ENCODE measurements around the gene CCK. TPM values are rescaled to one million over a fixed set of nuclear protein-coding genes. Genes with fewer than 3 reads are reported as not detected.

CCK gene
- polyA plus RNA-seq, 1 donor (not counting 4 experiments of a cell fraction or from before 2014, with no cell fraction given): 8.2 TPM

- Histone ChIP-seq H3K9ac (ENCODE audit: control insufficient read depth, extremely low read depth, insufficient read depth, low read length) (no peak overlapping the region), H3K9me1 (ENCODE audit: control insufficient read depth, extremely low read depth, insufficient read depth, low read length) (no peaks in the 10 kb centered on the region), H3K27ac (ENCODE audit: control insufficient read depth, insufficient read depth, low read length) (no peak overlapping the region), H3K27me3 (ENCODE audit: control insufficient read depth, extremely low read depth, insufficient read depth, low read length) (peaks cover 5% of the 10 kb centered on the region), H3K4me2 (ENCODE audit: control insufficient read depth, extremely low read depth, insufficient read depth, low read depth, low read length) (no peak overlapping the region), H3K4me3 (ENCODE audit: control insufficient read depth in 2 of 3, extremely low read depth in 1 of 3, insufficient read depth in 2 of 3, low read depth in 1 of 3, low read length in 3 of 3) (no peak overlapping the region), H3K36me3 (ENCODE audit: control insufficient read depth in 2 of 2, extremely low read depth in 1 of 2, insufficient read depth in 2 of 2, low read length in 2 of 2) (no peaks in the 10 kb centered on the region), H3K9me3 (ENCODE audit: control insufficient read depth, low read depth, low read length) (no peaks in the 10 kb centered on the region), H3K79me2 (ENCODE audit: control insufficient read depth, insufficient read depth, low read length) (no peaks in the 10 kb centered on the region), H4K20me1 (ENCODE audit: control insufficient read depth, extremely low read depth, insufficient read depth, low read length) (no peaks in the 10 kb centered on the region), H3K4me1 (ENCODE audit: control insufficient read depth, extremely low read depth, insufficient read depth, low read length) (peaks cover 5% of the 10 kb centered on the region), H2AFZ (ENCODE audit: control insufficient read depth, low read length) (no peak overlapping the region)
- DNase-seq (ENCODE audit: low read depth, low spot score): peak; percentile 2
- dilution Hi-C loops (cut with MboI; ENCODE audit: extremely low pct_ligation_motif_present, low sequenced_read_pairs): no loop called here
- FAIRE-seq: no peak
- no peak for TF ChIP-seq EZH2 (IDR thresholded peaks at IDR 0.05; ENCODE audit: low read length)
- TF ChIP-seq, protein P1, sequence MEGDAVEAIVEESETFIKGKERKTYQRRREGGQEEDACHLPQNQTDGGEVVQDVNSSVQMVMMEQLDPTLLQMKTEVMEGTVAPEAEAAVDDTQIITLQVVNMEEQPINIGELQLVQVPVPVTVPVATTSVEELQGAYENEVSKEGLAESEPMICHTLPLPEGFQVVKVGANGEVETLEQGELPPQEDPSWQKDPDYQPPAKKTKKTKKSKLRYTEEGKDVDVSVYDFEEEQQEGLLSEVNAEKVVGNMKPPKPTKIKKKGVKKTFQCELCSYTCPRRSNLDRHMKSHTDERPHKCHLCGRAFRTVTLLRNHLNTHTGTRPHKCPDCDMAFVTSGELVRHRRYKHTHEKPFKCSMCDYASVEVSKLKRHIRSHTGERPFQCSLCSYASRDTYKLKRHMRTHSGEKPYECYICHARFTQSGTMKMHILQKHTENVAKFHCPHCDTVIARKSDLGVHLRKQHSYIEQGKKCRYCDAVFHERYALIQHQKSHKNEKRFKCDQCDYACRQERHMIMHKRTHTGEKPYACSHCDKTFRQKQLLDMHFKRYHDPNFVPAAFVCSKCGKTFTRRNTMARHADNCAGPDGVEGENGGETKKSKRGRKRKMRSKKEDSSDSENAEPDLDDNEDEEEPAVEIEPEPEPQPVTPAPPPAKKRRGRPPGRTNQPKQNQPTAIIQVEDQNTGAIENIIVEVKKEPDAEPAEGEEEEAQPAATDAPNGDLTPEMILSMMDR (optimal IDR thresholded peaks at IDR 0.05 in 1 of 3, IDR thresholded peaks at IDR 0.05 in 1 of 3, conservative IDR thresholded peaks at IDR 0.05 in 1 of 3; ENCODE audit: extremely low read depth in 1 of 3, insufficient read depth in 2 of 3, low read length in 3 of 3): no peak
These were observed 42.7 kb upstream of the CCK start for GRCh38 chr3:42308651-42309050.

DNA sequence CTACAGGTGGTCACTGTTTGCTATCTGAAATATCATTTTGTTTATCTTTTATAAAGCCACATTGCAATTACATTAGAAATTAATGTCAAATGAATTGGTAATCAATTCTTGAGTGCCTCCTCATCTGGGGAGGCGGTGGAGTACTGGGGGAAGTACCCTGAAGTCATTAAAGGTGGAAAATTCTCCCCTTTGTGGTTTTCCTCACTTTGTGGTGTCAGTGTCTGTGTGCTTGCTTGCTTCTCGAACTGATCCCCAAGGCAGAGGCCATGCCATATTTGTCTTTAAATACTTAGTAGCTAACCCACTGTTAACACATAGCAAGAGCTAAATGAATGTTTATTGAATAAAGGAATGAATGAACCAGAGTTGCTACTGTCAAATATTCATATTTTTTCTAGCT lies 40.5 kb upstream of the CCK start:
- no peaks in the 10 kb centered on the region for H4K20me1 ChIP-seq (ENCODE audit: control insufficient read depth, extremely low read depth, insufficient read depth, low read length)
- FAIRE-seq (no peak), DNase-seq (ENCODE audit: low read depth, low spot score) (no peak)
- H3K4me3 ChIP-seq (ENCODE audit: control insufficient read depth in 2 of 3, extremely low read depth in 1 of 3, insufficient read depth in 2 of 3, low read depth in 1 of 3, low read length in 3 of 3): no peak overlapping the region
- TF ChIP-seq, protein P1 (optimal IDR thresholded peaks at IDR 0.05 in 1 of 3, IDR thresholded peaks at IDR 0.05 in 1 of 3, conservative IDR thresholded peaks at IDR 0.05 in 1 of 3; ENCODE audit: extremely low read depth in 1 of 3, insufficient read depth in 2 of 3, low read length in 3 of 3): no peak
- no peak for TF ChIP-seq EZH2 (IDR thresholded peaks at IDR 0.05; ENCODE audit: low read length)
- no peak overlapping the region for H3K27ac ChIP-seq (ENCODE audit: control insufficient read depth, insufficient read depth, low read length)
- peaks cover 5% of the 10 kb centered on the region for H3K4me1 ChIP-seq (ENCODE audit: control insufficient read depth, extremely low read depth, insufficient read depth, low read length)
- no peak overlapping the region for H3K9ac ChIP-seq (ENCODE audit: control insufficient read depth, extremely low read depth, insufficient read depth, low read length)
- no peaks in the 10 kb centered on the region for H3K36me3 ChIP-seq (ENCODE audit: control insufficient read depth in 2 of 2, extremely low read depth in 1 of 2, insufficient read depth in 2 of 2, low read length in 2 of 2)
- no peak overlapping the region for H2AFZ ChIP-seq (ENCODE audit: control insufficient read depth, low read length)
- H3K4me2 ChIP-seq (ENCODE audit: control insufficient read depth, extremely low read depth, insufficient read depth, low read depth, low read length): no peak overlapping the region
- H3K27me3 ChIP-seq (ENCODE audit: control insufficient read depth, extremely low read depth, insufficient read depth, low read length): peaks cover 5% of the 10 kb centered on the region
- H3K9me3 ChIP-seq (ENCODE audit: control insufficient read depth, low read depth, low read length): no peaks in the 10 kb centered on the region
- H3K79me2 ChIP-seq (ENCODE audit: control insufficient read depth, insufficient read depth, low read length): no peaks in the 10 kb centered on the region
- no peaks in the 10 kb centered on the region for H3K9me1 ChIP-seq (ENCODE audit: control insufficient read depth, extremely low read depth, insufficient read depth, low read length)
- dilution Hi-C loops (cut with MboI; ENCODE audit: extremely low pct_ligation_motif_present, low sequenced_read_pairs): no loop called here
